Endodermal cell (in vitro differentiated cells): ENCODE results near the gene OSCP1. TPM values are rescaled to one million over a fixed set of nuclear protein-coding genes. Genes with fewer than 3 reads are reported as not detected.
A peak's percentile ranks its signal among the peaks of the same experiment; 100 is the strongest.

Experiments used
- DNase-seq: peaks from one replicate; pipeline ENCODE4 v3.0.0-alpha.2; 2017
- H3K27ac ChIP-seq: 2 replicates; pipeline ENCODE4 v1.5.1; 2013; ENCODE audit warnings: mild to moderate bottlenecking, low read depth, low read length, moderate library complexity
- H3K27me3 ChIP-seq: 2 replicates; pipeline ENCODE4 v1.6.1; 2013; ENCODE audit warnings: mild to moderate bottlenecking, low read length, moderate library complexity; ENCODE audit not compliant: insufficient read depth, control insufficient read depth, poor library complexity, severe bottlenecking
- H3K36me3 ChIP-seq: 2 replicates; pipeline ENCODE4 v1.7.0; 2013; ENCODE audit warnings: mild to moderate bottlenecking, low read length, moderate library complexity; ENCODE audit not compliant: control insufficient read depth, insufficient read depth
- H3K4me1 ChIP-seq: one replicate; pipeline ENCODE4 v1.7.0; 2013; ENCODE audit warnings: low read length; ENCODE audit not compliant: control insufficient read depth, insufficient read depth
- H3K4me3 ChIP-seq: 2 replicates; pipeline ENCODE4 v1.5.1; 2013; ENCODE audit warnings: mild to moderate bottlenecking, low read length, moderate library complexity
- H3K9ac ChIP-seq: 2 replicates; pipeline ENCODE4 v1.6.1; 2013; ENCODE audit warnings: mild to moderate bottlenecking, low read length, moderate library complexity; ENCODE audit not compliant: poor library complexity, severe bottlenecking; ENCODE audit errors: extremely low read depth
- H3K9me3 ChIP-seq: 2 replicates; pipeline ENCODE4 v1.6.1; 2013; ENCODE audit warnings: mild to moderate bottlenecking, low read length, moderate library complexity; ENCODE audit not compliant: control insufficient read depth
- H3K27ac Mint-ChIP-seq: 2 replicates; pipeline ENCODE4 v1.8.0; 2020; ENCODE audit warnings: mixed read lengths
- H3K27me3 Mint-ChIP-seq: 2 replicates; pipeline ENCODE4 v1.8.0; 2021; ENCODE audit warnings: mild to moderate bottlenecking, mixed read lengths; ENCODE audit not compliant: insufficient read depth
- H3K36me3 Mint-ChIP-seq: 2 replicates; pipeline ENCODE4 v1.8.0; 2020; ENCODE audit warnings: low read depth, mixed read lengths
- H3K4me1 Mint-ChIP-seq: 2 replicates; pipeline ENCODE4 v1.8.0; 2020; ENCODE audit warnings: mixed read lengths
- H3K4me3 Mint-ChIP-seq: 2 replicates; pipeline ENCODE4 v1.8.0; 2020; ENCODE audit warnings: mild to moderate bottlenecking, moderate library complexity, mixed read lengths
- H3K9me3 Mint-ChIP-seq: 2 replicates; pipeline ENCODE4 v1.8.0; 2020; ENCODE audit warnings: mild to moderate bottlenecking, mixed read lengths
- CTCF ChIP-seq: fragments of 200-600 bp; sonication (generic); conservative IDR thresholded peaks from 2 replicates; pipeline ENCODE4 v1.5.0; 2021; ENCODE audit warnings: antibody characterized with exemption, mild to moderate bottlenecking
- WGBS, 2 experiments: methylation state at CpG; one replicate each; pipeline versions ENCODE4 v1.1.5 to v1.1.7; 2013; ENCODE audit warnings: missing lambda C conversion rate in 2 of 2, mixed read lengths in 1 of 2; ENCODE audit not compliant: insufficient coverage in 1 of 2, insufficient read length in 1 of 2; 5-methylcytosine and 5-hydroxymethylcytosine counted together
- total RNA-seq, 2 donors: library from RNA; stranded (reverse); fragmentation: NEBNext Ultra II Directional in 1 of 2; extraction: Animal tissue kit (Norgen Biotek cat#: 25700) in 1 of 2; gene quantifications; 2 replicates in 1 of 2; 3 replicates in 1 of 2; pipeline ENCODE4 v1.2.1, GENCODE V29; 2021

OSCP1 gene
- total RNA-seq, 2 donors from 2014 or later = 9.6 to 10.5 TPM

GRCh38 chr1:36486093-36486438 is 35.8 kb upstream of the OSCP1 start:
- Histone ChIP-seq H3K36me3 (no peaks in the 10 kb centered on the region), H3K4me3 (no peak overlapping the region), H3K4me1 (peaks cover 11% of the 10 kb centered on the region), H3K27me3 (no peaks in the 10 kb centered on the region), H3K27ac (no peak overlapping the region), H3K9me3 (no peaks in the 10 kb centered on the region), H3K9ac (no peak overlapping the region)
- no peak for TF ChIP-seq CTCF
- Mint-ChIP-seq H3K27me3 (peaks cover 4% of the 10 kb centered on the region), H3K4me3 (no peak overlapping the region), H3K36me3 (no peaks in the 10 kb centered on the region), H3K27ac (no peak overlapping the region), H3K9me3 (peaks cover 5% of the 10 kb centered on the region), H3K4me1 (peaks cover 31% of the 10 kb centered on the region)
- DNase-seq = no peak
- 100% methylated on average over 1 to 2 of the region's 2 CpGs for WGBS, 2 experiments

GRCh38 chr1:36484099-36484498 is 33.8 kb upstream of the OSCP1 start:
- no peak overlapping the region for H3K4me3 ChIP-seq
- WGBS, 2 experiments = 89 to 94% methylated on average over 2 of the region's 2 CpGs
- TF ChIP-seq CTCF = no peak

GRCh38 chr1:36482724-36483388 is 32.6 kb upstream of the OSCP1 start, which contains the start of gene CSF3R:
CSF3R (minus strand) TSS chr1:36482913; CDS start chr1:36479496, 3,417 bp downstream.
- TF ChIP-seq CTCF = no peak
- H3K27ac Mint-ChIP-seq = peak within 1 kb of the TSS; percentile 10

More at GRCh38 chr1:36484099-36484498, 33.8 kb upstream of the OSCP1 start:
- H3K36me3 Mint-ChIP-seq = no peaks in the 10 kb centered on the region
- Histone ChIP-seq H3K27ac (no peak overlapping the region), H3K36me3 (no peaks in the 10 kb centered on the region), H3K27me3 (no peaks in the 10 kb centered on the region), H3K4me1 (peaks cover 11% of the 10 kb centered on the region), H3K9me3 (no peaks in the 10 kb centered on the region), H3K9ac (no peak overlapping the region)
- H3K4me3 Mint-ChIP-seq = no peak overlapping the region
- peak; percentile 24 for DNase-seq
- H3K9me3 Mint-ChIP-seq = peaks cover 5% of the 10 kb centered on the region
- peaks cover 20% of the 10 kb centered on the region for H3K4me1 Mint-ChIP-seq
- peaks cover 11% of the 10 kb centered on the region for H3K27me3 Mint-ChIP-seq
- no peak overlapping the region for H3K27ac Mint-ChIP-seq

More at GRCh38 chr1:36482724-36483388, 32.6 kb upstream of the OSCP1 start, which contains the start of gene CSF3R:
- H3K36me3 Mint-ChIP-seq = no peaks in the 10 kb centered on the region
- peaks cover 14% of the 10 kb centered on the region for H3K4me1 Mint-ChIP-seq
- no peak within 1 kb of the TSS for H3K27ac ChIP-seq
- peak; percentile 65 for DNase-seq
- peak within 1 kb of the TSS; percentile 18 for H3K4me3 Mint-ChIP-seq
- no peak within 1 kb of the TSS for H3K4me3 ChIP-seq
- H3K27me3 Mint-ChIP-seq = peaks cover 16% of the 10 kb centered on the region
- no peaks in the 10 kb centered on the region for H3K27me3 ChIP-seq
- H3K9me3 Mint-ChIP-seq = peaks cover 5% of the 10 kb centered on the region
- no peaks in the 10 kb centered on the region for H3K36me3 ChIP-seq
- H3K4me1 ChIP-seq = peaks cover 11% of the 10 kb centered on the region
- no peak within 1 kb of the TSS for H3K9ac ChIP-seq
- H3K9me3 ChIP-seq = no peaks in the 10 kb centered on the region
- 72 to 76% methylated on average over 9 to 13 of the region's 13 CpGs for WGBS, 2 experiments
